SU-DHL-6 (cell line): Measurements from ENCODE around the gene TM9SF4.
"Not testable (repeated sequence)": the region's sequence is repeated elsewhere in the genome, so short reads cannot be mapped to it uniquely, and the experiment has no call there.

Experiments
- H2AFZ ChIP-seq: fragments of 200-600 bp; sonication (generic); 2 replicates; pipeline ENCODE4 v1.6.1; 2014; ENCODE audit warnings: low read depth, mild to moderate bottlenecking, moderate library complexity, mixed read lengths, antibody characterized with exemption, low read length; ENCODE audit not compliant: severe bottlenecking
- H3F3A ChIP-seq: fragments of 200-600 bp; shearing (Covaris generic); 2 replicates; pipeline ENCODE4 v1.6.0; 2016; ENCODE audit warnings: antibody characterized with exemption, mild to moderate bottlenecking; ENCODE audit not compliant: insufficient read depth
- H3K27ac ChIP-seq: fragments of 200-600 bp; sonication (generic); 2 replicates; pipeline ENCODE4 v1.5.1; 2016; ENCODE audit warnings: low read depth, mild to moderate bottlenecking, low read length, moderate library complexity, mixed read lengths
- H3K27me3 ChIP-seq: fragments of 200-600 bp; sonication (generic), shearing (Covaris generic); 2 replicates; pipeline ENCODE4 v1.6.0; 2014; ENCODE audit warnings: mild to moderate bottlenecking, low read length
- H3K36me3 ChIP-seq: fragments of 200-600 bp; sonication (generic); 2 replicates; pipeline ENCODE4 v1.6.1; 2014; ENCODE audit warnings: mild to moderate bottlenecking, low read length, mixed read lengths
- H3K4me2 ChIP-seq: fragments of 300-600, 200-600 bp; shearing (Covaris generic), sonication (generic); 2 replicates; pipeline ENCODE4 v1.6.0; 2014; ENCODE audit warnings: low read length, low read depth, mild to moderate bottlenecking; ENCODE audit not compliant: poor library complexity, severe bottlenecking
- H3K4me3 ChIP-seq: fragments of 200-600 bp; sonication (generic); 2 replicates; pipeline ENCODE4 v1.5.1; 2014; ENCODE audit warnings: antibody characterized with exemption, low read length, mild to moderate bottlenecking, mixed read lengths; ENCODE audit not compliant: insufficient read depth, poor library complexity, severe bottlenecking
- H3K79me2 ChIP-seq: fragments of 200-600 bp; sonication (generic); 2 replicates; pipeline ENCODE4 v1.6.1; 2014; ENCODE audit warnings: mild to moderate bottlenecking, low read length, moderate library complexity; ENCODE audit not compliant: insufficient read depth
- H3K9ac ChIP-seq: fragments of 200-600 bp; sonication (generic); 2 replicates; pipeline ENCODE4 v1.7.0; 2014; ENCODE audit warnings: mild to moderate bottlenecking, low read length
- H3K9me2 ChIP-seq: fragments of 200-600 bp; sonication (generic); replicated peaks from 2 replicates; pipeline ENCODE4 v1.6.1; 2014; ENCODE audit warnings: low read length; ENCODE audit not compliant: insufficient read depth
- H3K9me3 ChIP-seq: fragments of 200-600 bp; sonication (generic); 2 replicates; pipeline ENCODE4 v1.6.1; 2014; ENCODE audit warnings: low read length, mixed read lengths; ENCODE audit not compliant: insufficient read depth
- H4K20me1 ChIP-seq: fragments of 200-600 bp; sonication (generic); 2 replicates; pipeline ENCODE4 v1.6.1; 2014; ENCODE audit warnings: low read depth, mild to moderate bottlenecking, antibody characterized with exemption, low read length, moderate library complexity, mixed read lengths
- EZH2phosphoT487 ChIP-seq: fragments of 200-600 bp; sonication (generic), shearing (Covaris generic); conservative IDR thresholded peaks from 2 replicates; pipeline ENCODE4 v1.6.1; 2018; ENCODE audit warnings: mild to moderate bottlenecking, antibody characterized with exemption, low read length, moderate library complexity, mixed read lengths
- TF ChIP-seq, protein P1 (sequence below): fragments of 200-600 bp; sonication (generic); IDR thresholded peaks from one replicate; pipeline ENCODE4 v1.5.1; 2017; ENCODE audit warnings: antibody characterized with exemption, mild to moderate bottlenecking, low read length, moderate library complexity; ENCODE audit not compliant: insufficient read depth, poor library complexity, severe bottlenecking

Gene TM9SF4

DNA sequence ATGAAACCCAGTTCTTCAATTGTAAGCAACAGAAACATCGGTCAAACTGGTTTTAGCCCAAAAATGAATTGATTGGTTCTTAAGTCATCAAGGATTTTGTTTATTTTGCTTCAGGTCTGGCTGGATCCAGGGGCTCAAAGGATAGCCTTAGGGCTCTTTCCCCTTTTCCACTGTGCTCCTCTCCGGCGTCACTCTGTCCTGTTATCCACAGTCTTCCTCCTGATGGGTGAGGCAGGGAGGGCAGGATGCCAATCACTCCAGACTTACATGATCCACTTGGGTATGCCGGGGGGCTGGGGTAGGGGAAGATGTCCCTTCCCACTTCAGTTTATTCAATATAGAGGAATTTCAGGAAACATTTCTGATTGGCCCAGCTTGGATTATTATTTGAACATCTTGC is 58.0 kb downstream of the TM9SF4 start:
- Histone ChIP-seq H3K27ac (no peak overlapping the region), H3K9ac (no peak overlapping the region), H3K4me3 (no peak overlapping the region), H3K9me2 (no peaks in the 10 kb centered on the region), H3F3A (no peaks in the 10 kb centered on the region; the same call in 1 of the 2 replicates), H3K9me3 (no peaks in the 10 kb centered on the region), H4K20me1 (no peaks in the 10 kb centered on the region), H3K36me3 (peaks cover 3% of the 10 kb centered on the region; the same call in 1 of the 2 replicates), H3K79me2 (no peaks in the 10 kb centered on the region), H3K27me3 (no peaks in the 10 kb centered on the region), H3K4me2 (no peak overlapping the region), H2AFZ (no peak overlapping the region)
- TF ChIP-seq EZH2phosphoT487 = no peak
- TF ChIP-seq, protein P1, sequence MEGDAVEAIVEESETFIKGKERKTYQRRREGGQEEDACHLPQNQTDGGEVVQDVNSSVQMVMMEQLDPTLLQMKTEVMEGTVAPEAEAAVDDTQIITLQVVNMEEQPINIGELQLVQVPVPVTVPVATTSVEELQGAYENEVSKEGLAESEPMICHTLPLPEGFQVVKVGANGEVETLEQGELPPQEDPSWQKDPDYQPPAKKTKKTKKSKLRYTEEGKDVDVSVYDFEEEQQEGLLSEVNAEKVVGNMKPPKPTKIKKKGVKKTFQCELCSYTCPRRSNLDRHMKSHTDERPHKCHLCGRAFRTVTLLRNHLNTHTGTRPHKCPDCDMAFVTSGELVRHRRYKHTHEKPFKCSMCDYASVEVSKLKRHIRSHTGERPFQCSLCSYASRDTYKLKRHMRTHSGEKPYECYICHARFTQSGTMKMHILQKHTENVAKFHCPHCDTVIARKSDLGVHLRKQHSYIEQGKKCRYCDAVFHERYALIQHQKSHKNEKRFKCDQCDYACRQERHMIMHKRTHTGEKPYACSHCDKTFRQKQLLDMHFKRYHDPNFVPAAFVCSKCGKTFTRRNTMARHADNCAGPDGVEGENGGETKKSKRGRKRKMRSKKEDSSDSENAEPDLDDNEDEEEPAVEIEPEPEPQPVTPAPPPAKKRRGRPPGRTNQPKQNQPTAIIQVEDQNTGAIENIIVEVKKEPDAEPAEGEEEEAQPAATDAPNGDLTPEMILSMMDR = no peak

- Histone ChIP-seq H3K4me2 (no peak overlapping the region), H3K27ac (no peak overlapping the region), H3F3A (no peaks in the 10 kb centered on the region; the same call in 1 of the 2 replicates), H3K79me2 (no peaks in the 10 kb centered on the region), H3K27me3 (no peaks in the 10 kb centered on the region), H3K9me3 (no peaks in the 10 kb centered on the region), H3K9ac (no peak overlapping the region), H3K36me3 (no peaks in the 10 kb centered on the region; the same call in 1 of the 2 replicates), H2AFZ (no peak overlapping the region), H4K20me1 (no peaks in the 10 kb centered on the region), H3K4me3 (no peak overlapping the region), H3K9me2 (no peaks in the 10 kb centered on the region)
- no peak for TF ChIP-seq EZH2phosphoT487
- TF ChIP-seq, protein P1 = no peak
Measured at GRCh38 chr20:32168184-32168910, 58.8 kb downstream of the TM9SF4 start.

DNA sequence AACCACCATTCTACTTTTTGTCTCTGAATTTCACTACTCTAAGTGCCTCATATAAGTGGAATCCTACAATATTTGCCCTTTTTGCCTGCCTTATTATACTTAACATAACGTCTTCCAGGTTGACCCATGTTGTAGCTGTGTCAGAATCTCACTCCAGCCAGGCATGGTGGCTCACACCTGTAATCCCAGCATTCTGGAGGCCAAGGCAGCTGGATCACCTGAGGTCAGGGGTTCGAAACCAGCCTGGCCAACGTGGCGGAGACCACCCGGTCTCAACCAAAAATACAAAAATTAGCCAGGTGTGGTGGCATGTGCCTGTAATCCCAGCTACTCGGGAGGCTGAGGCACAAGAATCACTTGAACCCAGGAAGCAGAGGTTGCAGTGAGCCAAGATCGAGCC is 68.2 kb downstream of the TM9SF4 start:
- not testable (repeated sequence) for H3K4me3 ChIP-seq, H2AFZ ChIP-seq, H3K9ac ChIP-seq, H3K27ac ChIP-seq, H3K9me3 ChIP-seq, H3F3A ChIP-seq, H4K20me1 ChIP-seq, H3K9me2 ChIP-seq, H3K36me3 ChIP-seq, H3K27me3 ChIP-seq, H3K4me2 ChIP-seq, H3K79me2 ChIP-seq

DNA sequence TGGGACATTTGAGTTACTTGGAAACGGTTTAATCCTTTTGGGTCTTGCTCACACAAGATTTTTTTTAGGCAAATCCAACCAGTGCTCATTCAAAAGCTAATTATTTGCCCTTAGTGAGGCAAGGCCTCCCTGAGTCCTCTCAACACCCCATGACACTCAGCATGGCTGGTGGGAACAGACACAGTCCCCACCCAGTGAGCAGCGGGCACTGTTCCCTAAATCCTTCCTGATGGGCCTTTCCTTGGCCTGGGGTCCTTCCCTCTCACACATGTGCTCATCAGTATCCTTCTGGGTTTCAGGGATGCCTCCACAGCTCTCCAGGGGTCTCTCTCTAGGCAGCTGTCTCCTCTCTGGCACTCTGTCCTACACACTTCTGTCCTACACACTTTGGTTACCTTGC is 70.0 kb downstream of the TM9SF4 start:
- TF ChIP-seq, protein P1 = no peak
- TF ChIP-seq EZH2phosphoT487 = no peak
- Histone ChIP-seq H3F3A (no peaks in the 10 kb centered on the region), H3K9me3 (no peaks in the 10 kb centered on the region), H3K9me2 (no peaks in the 10 kb centered on the region), H3K4me2 (no peak overlapping the region), H3K4me3 (no peak overlapping the region), H3K27me3 (no peaks in the 10 kb centered on the region), H3K79me2 (no peaks in the 10 kb centered on the region), H3K27ac (no peak overlapping the region), H4K20me1 (no peaks in the 10 kb centered on the region), H3K36me3 (no peaks in the 10 kb centered on the region), H2AFZ (no peak overlapping the region), H3K9ac (no peak overlapping the region)
